Sigmoid colon (tissue), 4 donors: ENCODE results near the gene MINDY4.

ENCODE experiments used
- EP300 ChIP-seq, 4 donors: sonication (generic); formaldehyde crosslinking; IDR thresholded peaks; one replicate each; pipeline ENCODE4 v1.6.1; 2017; ENCODE audit warnings: antibody characterized with exemption in 4 of 4
- POLR2AphosphoS5 ChIP-seq, 4 donors: sonication (generic); formaldehyde crosslinking; IDR thresholded peaks; one replicate each; pipeline ENCODE4 v1.6.1; 2017; ENCODE audit warnings: antibody characterized with exemption in 4 of 4
- TF ChIP-seq, protein P1 (sequence below), 4 experiments: fragments of 450-650 bp in 3 of 4; fragments of 200-600 bp in 1 of 4; IDR thresholded peaks; one replicate each; pipeline ENCODE4 v1.5.1; 2016 to 2019; ENCODE audit warnings: antibody characterized with exemption in 4 of 4, mild to moderate bottlenecking in 3 of 4, moderate library complexity in 2 of 4

DNA sequence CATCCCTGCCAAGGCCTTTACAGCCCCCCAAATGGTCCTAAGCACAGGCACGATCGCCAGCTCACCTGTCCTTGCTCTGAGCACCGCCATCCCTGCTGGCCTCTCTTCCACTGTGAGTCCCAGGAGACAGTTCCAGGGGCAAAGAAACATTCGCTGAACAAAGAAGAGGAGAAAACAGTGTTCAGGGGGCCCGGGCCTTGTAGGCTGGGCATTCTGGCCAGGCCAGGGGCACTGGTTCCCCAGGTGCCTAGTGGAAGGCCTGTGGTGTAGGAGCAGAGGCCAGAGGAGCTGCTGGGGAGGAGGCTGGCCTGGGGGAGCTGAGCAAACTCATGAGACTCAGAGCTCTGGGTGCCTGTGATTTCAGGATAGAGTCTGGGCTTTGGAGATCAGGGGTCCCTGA lies 163.0 kb downstream of the MINDY4 start:
- TF ChIP-seq, protein P1, sequence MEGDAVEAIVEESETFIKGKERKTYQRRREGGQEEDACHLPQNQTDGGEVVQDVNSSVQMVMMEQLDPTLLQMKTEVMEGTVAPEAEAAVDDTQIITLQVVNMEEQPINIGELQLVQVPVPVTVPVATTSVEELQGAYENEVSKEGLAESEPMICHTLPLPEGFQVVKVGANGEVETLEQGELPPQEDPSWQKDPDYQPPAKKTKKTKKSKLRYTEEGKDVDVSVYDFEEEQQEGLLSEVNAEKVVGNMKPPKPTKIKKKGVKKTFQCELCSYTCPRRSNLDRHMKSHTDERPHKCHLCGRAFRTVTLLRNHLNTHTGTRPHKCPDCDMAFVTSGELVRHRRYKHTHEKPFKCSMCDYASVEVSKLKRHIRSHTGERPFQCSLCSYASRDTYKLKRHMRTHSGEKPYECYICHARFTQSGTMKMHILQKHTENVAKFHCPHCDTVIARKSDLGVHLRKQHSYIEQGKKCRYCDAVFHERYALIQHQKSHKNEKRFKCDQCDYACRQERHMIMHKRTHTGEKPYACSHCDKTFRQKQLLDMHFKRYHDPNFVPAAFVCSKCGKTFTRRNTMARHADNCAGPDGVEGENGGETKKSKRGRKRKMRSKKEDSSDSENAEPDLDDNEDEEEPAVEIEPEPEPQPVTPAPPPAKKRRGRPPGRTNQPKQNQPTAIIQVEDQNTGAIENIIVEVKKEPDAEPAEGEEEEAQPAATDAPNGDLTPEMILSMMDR (IDR thresholded peaks at IDR 0.05) = no peak
- no peak for TF ChIP-seq EP300 (IDR thresholded peaks at IDR 0.05)
- TF ChIP-seq POLR2AphosphoS5 (IDR thresholded peaks at IDR 0.05) = no peak
